Stimulated activated effector memory CD8-positive, alpha-beta T cell treated with anti-CD3 and anti-CD28 coated beads, Interleukin-12 subunit alpha, Interleukin-12 subunit beta, amount 100 ng/mL, for 72 hours (primary cell): Measurements from ENCODE around the gene ZNF277.

Experiments used
- ATAC-seq: fragments of 150-1000 bp; cut with Tn5 transposase; 2 replicates; pipeline ENCODE4 v1.10.0; 2021
- DNase-seq, 2 donors: peaks; one replicate each; pipeline ENCODE4 v3.0.0; 2021 to 2022; ENCODE audit warnings: low spot score in 2 of 2
- H3K27ac Mint-ChIP-seq: one replicate; pipeline ENCODE4 v1.8.0; 2022; ENCODE audit warnings: mild to moderate bottlenecking, mixed read lengths
- H3K36me3 Mint-ChIP-seq: one replicate; pipeline ENCODE4 v1.8.0; 2022; ENCODE audit warnings: mild to moderate bottlenecking, mixed read lengths
- H3K4me1 Mint-ChIP-seq: one replicate; pipeline ENCODE4 v1.8.0; 2022; ENCODE audit warnings: mixed read lengths
- H3K4me3 Mint-ChIP-seq: one replicate; pipeline ENCODE4 v1.8.0; 2022; ENCODE audit warnings: mild to moderate bottlenecking, mixed read lengths
- H3K9me3 Mint-ChIP-seq: one replicate; pipeline ENCODE4 v1.8.0; 2022; ENCODE audit warnings: mixed read lengths

ZNF277 gene

DNA sequence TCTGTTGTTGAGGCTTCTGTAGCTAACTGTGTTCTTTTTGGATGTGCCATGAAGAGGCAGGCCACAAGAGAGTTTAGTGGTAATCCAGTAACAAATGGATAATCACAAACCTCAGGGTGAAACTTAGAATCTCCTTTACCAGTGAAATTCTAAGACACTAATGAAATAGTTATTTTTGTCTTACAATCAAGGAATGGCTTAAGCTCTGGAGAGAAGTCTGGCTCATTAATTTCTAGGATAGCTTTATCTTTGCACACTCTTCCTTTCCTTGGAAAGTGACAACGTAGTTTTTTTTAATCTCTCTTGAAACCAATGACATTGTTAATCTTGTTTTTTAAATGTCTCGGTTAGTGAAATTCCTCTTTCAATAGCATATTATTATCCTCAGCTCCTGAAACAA, 150.1 kb downstream of the ZNF277 start:
- ATAC-seq (no peak), DNase-seq (no peak)
- Mint-ChIP-seq H3K4me3 (no peak overlapping the region), H3K9me3 (peaks cover 3% of the 10 kb centered on the region), H3K27ac (no peak overlapping the region), H3K36me3 (no peaks in the 10 kb centered on the region), H3K4me1 (no peaks in the 10 kb centered on the region)

DNA sequence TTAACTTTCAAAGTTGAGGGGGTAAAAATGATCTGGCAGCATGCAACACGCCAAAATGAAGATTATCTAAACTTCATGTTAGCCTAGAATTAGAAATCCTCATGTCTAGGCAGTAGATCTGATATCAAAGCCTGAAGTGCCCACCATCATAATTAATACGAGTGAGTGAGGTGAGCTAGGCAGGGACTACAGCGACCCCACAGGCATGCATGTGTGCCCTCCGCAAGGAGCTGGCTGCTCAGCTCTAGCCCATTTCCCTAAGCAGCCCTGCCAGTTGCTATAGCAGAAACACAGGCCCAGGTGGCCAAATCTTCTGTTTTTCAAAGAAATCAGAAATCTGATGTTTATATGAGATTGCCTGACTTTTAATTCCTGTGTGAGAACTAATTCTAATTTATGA, 150.6 kb downstream of the ZNF277 start:
- no peak for DNase-seq
- H3K9me3 Mint-ChIP-seq = peaks cover 3% of the 10 kb centered on the region
- no peak for ATAC-seq
- H3K36me3 Mint-ChIP-seq = no peaks in the 10 kb centered on the region
- H3K4me3 Mint-ChIP-seq = no peak overlapping the region
- H3K27ac Mint-ChIP-seq = no peak overlapping the region
- no peaks in the 10 kb centered on the region for H3K4me1 Mint-ChIP-seq

DNA sequence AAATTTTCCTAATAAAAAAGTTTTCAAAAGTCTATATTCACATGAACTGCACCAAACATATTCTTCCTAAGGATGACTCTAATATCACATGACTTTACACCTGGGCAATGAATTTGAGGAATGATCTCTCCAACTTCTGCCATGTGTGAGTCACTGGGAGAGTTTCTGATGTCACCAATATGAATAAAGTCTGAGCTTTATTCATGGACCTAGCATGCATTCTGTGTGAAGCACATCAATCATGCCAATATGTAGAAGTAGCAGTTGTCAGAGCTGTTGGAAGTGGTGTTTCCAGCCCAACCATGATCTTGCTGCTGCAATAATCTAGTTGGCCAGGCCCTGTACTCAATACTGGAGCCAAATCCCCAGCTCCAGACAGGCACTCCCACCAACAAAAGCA, 152.0 kb downstream of the ZNF277 start:
- no peak for DNase-seq
- H3K4me1 Mint-ChIP-seq = no peaks in the 10 kb centered on the region
- H3K36me3 Mint-ChIP-seq = no peaks in the 10 kb centered on the region
- H3K9me3 Mint-ChIP-seq = no peaks in the 10 kb centered on the region
- no peak overlapping the region for H3K4me3 Mint-ChIP-seq
- no peak for ATAC-seq
- H3K27ac Mint-ChIP-seq = no peak overlapping the region

DNA sequence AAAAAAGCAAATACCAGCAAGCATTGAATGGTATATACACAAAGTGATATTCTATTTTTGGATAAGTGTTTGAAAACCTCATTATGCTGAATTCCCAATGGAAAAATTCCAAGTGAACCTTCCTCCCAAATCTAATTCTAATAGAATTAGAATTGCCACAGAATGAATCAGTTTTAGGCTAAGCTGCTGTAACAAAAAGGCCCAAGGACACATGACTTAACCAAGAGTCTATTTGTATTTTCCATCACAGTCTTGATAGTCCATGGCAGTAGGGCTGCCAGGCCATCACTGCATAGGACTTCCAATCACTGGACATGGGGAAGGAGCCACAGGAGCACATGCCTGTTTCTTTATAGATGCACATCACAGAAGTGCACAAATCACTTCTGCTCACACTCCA, 152.6 kb downstream of the ZNF277 start:
- ATAC-seq = no peak
- Mint-ChIP-seq H3K27ac (no peak overlapping the region), H3K36me3 (no peaks in the 10 kb centered on the region), H3K4me1 (no peaks in the 10 kb centered on the region), H3K4me3 (no peak overlapping the region), H3K9me3 (no peaks in the 10 kb centered on the region)
- DNase-seq = no peak

DNA sequence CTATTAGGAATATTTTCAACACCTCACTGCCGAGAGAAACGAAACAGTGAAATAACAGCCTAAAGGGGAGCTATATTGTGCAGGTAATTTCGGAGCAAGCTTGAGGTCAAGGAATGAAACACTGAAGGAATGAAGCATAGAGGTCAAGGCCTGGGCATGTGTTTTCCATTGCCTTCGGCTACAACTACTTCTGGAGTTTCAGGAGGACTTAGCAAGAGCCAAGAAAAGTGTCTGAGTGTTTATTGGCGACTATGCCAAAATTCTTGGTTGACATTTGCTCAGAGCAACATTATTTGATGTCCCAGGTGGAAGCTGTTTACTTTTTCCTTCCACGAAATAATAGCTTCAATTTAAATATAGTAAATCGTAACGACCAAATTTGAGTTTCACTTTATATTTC, 154.2 kb downstream of the ZNF277 start:
- ATAC-seq (no peak), DNase-seq (no peak)
- Mint-ChIP-seq H3K36me3 (no peaks in the 10 kb centered on the region), H3K4me3 (no peak overlapping the region), H3K9me3 (no peaks in the 10 kb centered on the region), H3K4me1 (no peaks in the 10 kb centered on the region), H3K27ac (no peak overlapping the region)

DNA sequence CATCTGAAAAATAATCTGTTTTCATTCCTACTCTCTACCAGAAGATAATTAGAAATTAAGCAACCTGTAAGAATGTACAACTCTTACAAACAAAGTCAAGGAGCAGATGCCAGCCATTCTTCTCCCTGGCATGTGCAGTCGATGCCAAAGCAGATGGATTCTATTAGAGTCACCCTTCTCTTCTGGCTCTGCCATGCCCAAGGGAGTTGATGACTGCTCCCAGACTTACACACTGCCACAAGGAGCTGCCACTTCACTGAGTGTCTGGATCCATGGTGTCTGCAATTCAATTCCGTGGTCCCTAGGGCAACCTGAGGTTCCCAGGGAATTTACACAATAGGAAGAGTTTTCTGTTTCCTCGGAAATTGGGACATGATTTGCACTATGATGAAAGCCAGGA, 154.7 kb downstream of the ZNF277 start:
- ATAC-seq (no peak), DNase-seq (no peak)
- Mint-ChIP-seq H3K27ac (no peak overlapping the region), H3K9me3 (no peaks in the 10 kb centered on the region), H3K4me1 (no peaks in the 10 kb centered on the region), H3K36me3 (no peaks in the 10 kb centered on the region), H3K4me3 (no peak overlapping the region)

DNA sequence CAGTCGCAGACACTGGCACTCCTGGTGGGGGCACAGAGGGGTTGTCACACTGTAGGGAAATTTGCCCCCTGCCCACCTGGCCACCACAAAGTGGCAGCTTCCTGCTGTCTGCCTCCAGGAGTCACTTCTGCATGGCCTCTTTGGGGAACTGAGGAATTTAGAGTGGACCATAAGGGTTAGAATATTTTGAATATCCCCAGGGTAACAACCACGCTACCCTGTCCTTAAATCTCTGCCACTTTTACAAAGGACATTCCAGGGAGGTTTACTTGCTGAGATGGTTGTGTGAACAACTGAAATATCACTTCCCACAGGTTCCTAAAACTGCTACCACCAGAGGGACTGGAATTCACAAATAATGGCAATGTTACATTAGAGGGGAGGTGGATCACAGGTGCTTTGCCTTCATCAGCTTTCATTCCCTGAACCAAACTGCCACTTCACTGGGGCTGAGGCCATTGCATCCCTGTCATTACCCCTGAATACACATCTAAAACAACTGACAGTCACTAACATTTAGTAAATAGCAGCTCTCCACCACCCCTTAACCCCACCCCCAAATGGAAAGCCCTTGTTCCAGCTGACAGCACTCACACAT, 155.7 kb downstream of the ZNF277 start:
- DNase-seq (no peak), ATAC-seq (no peak)
- H3K27ac Mint-ChIP-seq = no peak overlapping the region
- H3K4me1 Mint-ChIP-seq = no peaks in the 10 kb centered on the region
- H3K36me3 Mint-ChIP-seq = no peaks in the 10 kb centered on the region
- no peak overlapping the region for H3K4me3 Mint-ChIP-seq
- no peaks in the 10 kb centered on the region for H3K9me3 Mint-ChIP-seq

DNA sequence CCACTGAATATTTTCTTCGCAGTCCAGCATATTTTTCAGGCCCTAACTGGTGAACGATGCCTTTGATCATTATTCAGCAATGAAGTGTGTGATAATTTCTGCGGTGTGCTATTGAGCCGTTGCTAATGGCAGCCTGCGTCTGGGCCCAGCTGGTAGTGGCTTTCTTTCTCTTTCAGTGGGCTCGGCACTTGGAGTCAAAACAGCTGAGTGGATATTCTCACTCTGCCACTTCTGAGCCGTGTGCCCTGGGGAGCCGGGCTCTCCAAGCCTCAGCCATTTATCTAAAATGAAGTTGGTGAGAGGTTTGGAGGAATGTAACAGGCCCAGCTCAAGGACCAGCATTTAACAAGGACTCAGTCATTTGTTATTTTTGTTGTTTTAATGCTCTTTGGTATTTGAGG, 156.2 kb downstream of the ZNF277 start:
- Mint-ChIP-seq H3K9me3 (no peaks in the 10 kb centered on the region), H3K36me3 (no peaks in the 10 kb centered on the region), H3K4me1 (no peaks in the 10 kb centered on the region)

DNA sequence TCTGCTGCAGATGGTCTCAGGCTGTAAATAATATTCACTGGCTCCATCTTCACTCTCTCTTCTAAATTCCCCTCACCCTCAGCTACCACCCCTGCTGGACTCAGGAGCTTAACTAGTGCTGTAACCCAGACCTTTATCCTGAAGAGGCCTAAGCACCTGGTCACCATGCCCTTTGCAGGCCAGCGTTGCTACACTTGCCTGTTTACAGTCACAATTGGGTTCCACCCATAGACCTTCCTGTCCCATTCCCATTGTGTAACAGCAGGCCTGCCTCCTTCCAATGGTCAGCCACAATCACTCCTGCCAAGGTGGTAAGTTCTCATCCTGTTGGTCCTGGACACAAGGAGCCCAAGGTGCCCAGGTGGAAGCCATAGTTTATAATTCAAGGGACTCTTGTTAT, 157.9 kb downstream of the ZNF277 start:
- no peaks in the 10 kb centered on the region for H3K9me3 Mint-ChIP-seq
- no peak overlapping the region for H3K27ac Mint-ChIP-seq
- no peak overlapping the region for H3K4me3 Mint-ChIP-seq
- DNase-seq = no peak
- ATAC-seq = no peak
- H3K4me1 Mint-ChIP-seq = no peaks in the 10 kb centered on the region
- H3K36me3 Mint-ChIP-seq = no peaks in the 10 kb centered on the region

More for the DNA sequence above, 156.2 kb downstream of the ZNF277 start:
- ATAC-seq (no peak), DNase-seq (no peak)
- Mint-ChIP-seq H3K27ac (no peak overlapping the region), H3K4me3 (no peak overlapping the region)

DNA sequence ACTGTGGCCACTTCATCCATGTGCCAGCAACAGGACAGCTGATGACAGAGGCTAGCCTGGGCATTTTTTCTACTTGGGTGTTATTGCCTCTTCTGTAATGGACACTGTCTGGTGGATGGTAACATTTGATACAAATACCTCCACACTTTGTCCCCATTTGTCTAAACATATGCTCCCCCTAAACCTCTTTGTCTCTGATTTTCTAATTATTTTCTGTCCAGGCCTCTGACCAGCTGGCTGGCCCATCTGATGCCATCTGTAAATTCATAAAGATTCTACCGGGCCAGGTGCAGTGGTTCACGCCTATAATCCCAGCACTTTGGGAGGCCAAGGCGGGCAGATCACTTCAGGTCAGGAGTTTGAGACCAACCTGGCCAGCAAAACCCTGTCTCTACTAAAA, 159.1 kb downstream of the ZNF277 start:
- no peak overlapping the region for H3K27ac Mint-ChIP-seq
- H3K9me3 Mint-ChIP-seq = no peaks in the 10 kb centered on the region
- no peak for ATAC-seq
- H3K4me3 Mint-ChIP-seq = no peak overlapping the region
- no peaks in the 10 kb centered on the region for H3K36me3 Mint-ChIP-seq
- no peaks in the 10 kb centered on the region for H3K4me1 Mint-ChIP-seq
- no peak for DNase-seq

DNA sequence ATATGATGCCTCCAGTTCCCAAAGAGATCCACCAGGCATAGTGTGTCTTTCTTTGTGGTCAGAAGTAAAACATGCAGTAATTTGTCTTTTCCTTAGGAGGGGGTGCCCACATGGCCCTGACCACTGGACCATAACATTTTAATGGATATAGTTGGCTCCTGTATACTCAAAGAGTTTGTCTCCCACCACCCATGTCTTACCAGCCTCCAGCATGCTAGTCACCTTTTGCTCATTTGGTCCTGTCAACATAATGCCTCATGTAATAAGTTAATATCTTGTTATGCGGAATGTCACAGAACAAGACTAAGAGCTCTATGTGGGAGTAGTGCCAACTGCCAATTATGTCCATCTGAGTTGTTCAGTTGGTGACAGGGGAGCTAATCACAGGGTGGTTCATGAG, 160.4 kb downstream of the ZNF277 start:
- DNase-seq (no peak), ATAC-seq (no peak)
- no peak overlapping the region for H3K4me3 Mint-ChIP-seq
- no peak overlapping the region for H3K27ac Mint-ChIP-seq
- H3K9me3 Mint-ChIP-seq = no peaks in the 10 kb centered on the region
- no peaks in the 10 kb centered on the region for H3K4me1 Mint-ChIP-seq
- H3K36me3 Mint-ChIP-seq = no peaks in the 10 kb centered on the region

DNA sequence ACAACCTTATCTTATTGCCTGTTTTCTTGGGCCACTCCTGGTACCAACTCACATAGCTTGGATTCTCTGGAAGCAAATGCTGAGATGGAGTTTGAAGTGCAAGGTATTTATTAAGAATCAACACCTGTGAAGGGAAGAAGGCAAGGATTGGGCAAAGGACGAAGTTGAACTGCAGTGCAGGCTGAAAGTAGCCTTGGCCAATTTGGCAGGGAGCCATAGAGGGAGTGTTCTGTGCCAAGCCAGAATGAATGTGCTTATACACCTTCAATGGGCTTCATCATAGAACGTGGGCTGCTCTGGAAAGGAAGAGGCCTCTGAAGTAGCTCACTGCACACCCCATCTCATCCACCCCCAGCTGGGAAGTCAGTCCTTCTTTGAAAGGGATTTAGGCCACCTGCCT, 163.9 kb downstream of the ZNF277 start:
- no peak for DNase-seq
- ATAC-seq = peak; percentile 19
- Mint-ChIP-seq H3K4me3 (no peak overlapping the region), H3K36me3 (no peaks in the 10 kb centered on the region), H3K4me1 (no peaks in the 10 kb centered on the region), H3K9me3 (no peaks in the 10 kb centered on the region), H3K27ac (no peak overlapping the region)

DNA sequence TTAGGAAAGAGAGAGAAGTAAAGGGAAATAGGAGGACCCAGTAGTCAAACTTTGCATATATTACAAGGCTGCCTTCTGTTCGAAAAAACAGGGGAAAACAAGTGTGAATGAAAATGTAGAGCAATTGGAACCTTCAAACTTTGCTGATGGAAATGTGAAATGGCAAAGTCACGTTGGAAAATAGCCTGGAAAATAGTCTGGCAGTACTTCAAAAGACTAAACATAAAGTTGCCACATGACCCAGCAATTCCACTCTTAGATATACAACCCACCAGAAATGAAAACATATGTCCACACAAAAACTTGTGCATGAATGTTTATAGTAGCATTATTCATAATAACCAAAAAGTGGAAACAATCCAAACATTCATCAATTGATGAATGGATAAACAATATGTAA, 165.2 kb downstream of the ZNF277 start:
- H3K4me3 Mint-ChIP-seq = no peak overlapping the region
- H3K27ac Mint-ChIP-seq = no peak overlapping the region
- no peaks in the 10 kb centered on the region for H3K36me3 Mint-ChIP-seq
- H3K9me3 Mint-ChIP-seq = no peaks in the 10 kb centered on the region
- H3K4me1 Mint-ChIP-seq = no peaks in the 10 kb centered on the region
- DNase-seq (no peak), ATAC-seq (no peak)

DNA sequence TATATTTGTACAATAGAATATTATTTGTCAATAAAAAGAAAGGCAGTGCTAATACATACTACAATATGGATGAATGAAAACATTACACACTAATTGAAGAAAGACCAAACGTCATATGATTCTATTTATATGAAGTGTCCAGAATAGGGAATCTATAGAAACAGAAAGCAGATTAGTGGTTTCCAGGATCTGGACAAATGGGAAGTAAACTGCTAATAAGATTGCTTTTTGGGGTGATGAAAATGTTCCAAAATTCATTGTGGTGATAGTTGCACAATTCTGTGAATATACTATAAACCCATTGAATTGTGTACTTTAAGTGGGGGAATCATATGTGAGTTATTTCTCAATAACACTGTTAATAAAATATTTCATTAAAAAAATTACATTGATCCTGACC, 165.6 kb downstream of the ZNF277 start:
- DNase-seq = no peak
- Mint-ChIP-seq H3K4me1 (no peaks in the 10 kb centered on the region), H3K36me3 (no peaks in the 10 kb centered on the region), H3K27ac (no peak overlapping the region), H3K4me3 (no peak overlapping the region), H3K9me3 (no peaks in the 10 kb centered on the region)
- ATAC-seq = no peak

DNA sequence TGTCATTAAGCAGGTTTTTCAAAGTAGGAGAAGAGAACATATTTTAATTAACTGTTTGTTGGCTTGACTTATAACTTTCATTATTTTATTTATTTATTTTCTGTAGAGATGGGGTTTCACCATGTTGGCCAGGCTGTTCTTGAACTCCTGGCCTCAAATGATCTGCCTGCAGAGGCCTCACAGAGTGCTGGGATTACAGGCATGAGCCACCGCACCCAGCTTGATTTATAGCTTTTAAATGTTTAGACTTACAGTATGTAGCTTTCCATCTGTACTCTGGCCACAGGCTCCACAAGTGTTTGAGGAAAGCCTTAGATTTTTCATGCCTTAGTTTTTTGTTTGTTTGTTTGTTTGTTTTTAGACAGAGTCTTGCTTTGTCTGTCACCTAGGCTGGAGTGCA, 171.1 kb downstream of the ZNF277 start:
- H3K4me1 Mint-ChIP-seq = peaks cover 6% of the 10 kb centered on the region
- H3K27ac Mint-ChIP-seq = no peak overlapping the region
- DNase-seq (no peak), ATAC-seq (no peak)
- H3K36me3 Mint-ChIP-seq = no peaks in the 10 kb centered on the region
- H3K9me3 Mint-ChIP-seq = no peaks in the 10 kb centered on the region
- H3K4me3 Mint-ChIP-seq = no peak overlapping the region

DNA sequence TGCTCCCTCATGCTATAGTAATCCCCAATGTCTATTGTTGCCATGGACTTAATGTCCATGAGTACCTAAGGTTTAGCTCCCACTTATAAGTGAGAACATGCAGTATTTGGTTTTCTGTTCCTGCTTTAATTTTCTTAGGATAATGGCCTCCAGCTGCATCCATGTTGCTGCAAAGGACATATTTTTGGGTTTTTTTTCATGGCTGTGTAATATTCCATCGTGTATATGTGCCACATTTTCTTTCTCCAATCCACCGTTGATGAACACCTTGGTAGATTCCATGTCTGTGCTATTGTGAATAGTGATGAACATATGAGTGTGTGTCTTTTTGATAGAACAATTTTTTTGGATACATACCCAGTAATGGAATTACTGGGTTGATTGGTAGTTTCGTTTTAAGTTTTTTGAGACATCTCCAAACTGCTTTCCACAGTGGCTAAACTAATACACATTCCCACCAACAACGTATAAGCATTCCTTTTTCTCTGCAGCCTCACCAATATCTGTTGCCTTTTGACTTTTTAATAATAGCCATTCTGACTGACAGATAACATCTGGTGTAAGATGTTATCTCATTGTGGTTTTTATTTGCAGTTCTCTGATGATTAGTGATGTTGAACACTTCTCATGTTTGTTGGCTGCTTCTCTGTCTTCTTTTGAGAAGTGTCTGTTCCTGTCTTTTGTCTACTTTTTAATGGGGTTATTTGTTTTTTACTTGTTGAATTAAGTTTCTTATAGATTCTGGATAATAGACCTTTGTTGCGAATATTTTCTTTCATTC, 175.0 kb downstream of the ZNF277 start:
- no peak for DNase-seq
- Mint-ChIP-seq H3K27ac (no peak overlapping the region), H3K9me3 (no peaks in the 10 kb centered on the region), H3K36me3 (no peaks in the 10 kb centered on the region), H3K4me1 (peaks cover 15% of the 10 kb centered on the region), H3K4me3 (no peak overlapping the region)
- no peak for ATAC-seq
